Gastrocnemius medialis (tissue), 4 donors: ENCODE measurements around the gene STEAP1B. TPM values are rescaled to one million over a fixed set of nuclear protein-coding genes. Genes with fewer than 3 reads are reported as not detected.

Experiments
- ATAC-seq, 2 donors: fragments of 150-250 bp; one replicate each; pipeline ENCODE4 v1.9.1; 2016
- DNase-seq, 2 donors: peaks; one replicate each; pipeline ENCODE4 v3.0.0-alpha.2; 2019
- H3K27ac ChIP-seq, 4 donors: fragments of 200-600 bp; sonication (generic); 1 replicate in 1 of 4; 2 replicates in 3 of 4; pipeline ENCODE4 v1.5.1; 2016 to 2018; ENCODE audit warnings: mild to moderate bottlenecking in 2 of 4, moderate library complexity in 1 of 4
- H3K27me3 ChIP-seq, 3 donors: fragments of 200-600 bp; sonication (generic) in 2 of 3; 1 replicate in 1 of 3; 2 replicates in 2 of 3; pipeline versions ENCODE4 v1.5.1 to v1.6.0; 2016 to 2019; ENCODE audit warnings: mild to moderate bottlenecking in 1 of 3, moderate library complexity in 1 of 3
- H3K36me3 ChIP-seq, 2 donors: fragments of 200-600 bp; sonication (generic) in 1 of 2; one replicate each; pipeline ENCODE4 v1.5.1; 2017 to 2018
- H3K4me1 ChIP-seq, 2 donors: fragments of 200-600 bp; sonication (generic) in 1 of 2; one replicate each; pipeline ENCODE4 v1.5.1; 2016 to 2017; ENCODE audit warnings: mild to moderate bottlenecking in 2 of 2
- H3K4me3 ChIP-seq, 4 donors: fragments of 200-600 bp; sonication (generic) in 3 of 4; 1 replicate in 1 of 4; 2 replicates in 3 of 4; pipeline ENCODE4 v1.5.1; 2016 to 2019; ENCODE audit warnings: mild to moderate bottlenecking in 2 of 4
- H3K9me3 ChIP-seq, 3 donors: fragments of 200-600 bp; sonication (generic) in 2 of 3; 1 replicate in 1 of 3; 2 replicates in 2 of 3; pipeline ENCODE4 v1.5.1; 2016 to 2019
- CTCF ChIP-seq, 5 experiments: fragments of 450-650 bp in 3 of 5; fragments of 200-600 bp in 2 of 5; sonication (generic) in 2 of 5; IDR thresholded peaks in 4 of 5; conservative IDR thresholded peaks in 1 of 5; 1 replicate in 4 of 5; 2 replicates in 1 of 5; pipeline ENCODE4 v1.5.1; 2016 to 2019; ENCODE audit warnings: antibody characterized with exemption in 5 of 5, mild to moderate bottlenecking in 3 of 5, moderate library complexity in 3 of 5
- POLR2A ChIP-seq, 2 donors: fragments of 450-650 bp; IDR thresholded peaks; one replicate each; pipeline ENCODE4 v1.6.1; 2017; ENCODE audit warnings: antibody characterized with exemption in 2 of 2, mild to moderate bottlenecking in 2 of 2, moderate library complexity in 2 of 2
- in situ Hi-C, 4 donors: fragments of 200-750 bp; cut with MboI; loops; one replicate each; pipeline versions ENCODE4 v1.15.0 to v1.8.0; 2017; ENCODE audit warnings: low sequenced_read_pairs in 4 of 4
- intact Hi-C: fragments of 100-400 bp; cut with DNase I; formaldehyde crosslinking; loops from one replicate; pipeline ENCODE4 v1.15.1; 2023; ENCODE audit warnings: low total_unique reads
- total RNA-seq, 4 donors: library from RNA; depleted of rRNA; stranded (reverse); fragments of >200 nt; gene quantifications; one replicate each; pipeline versions ENCODE4 v1.1.0 to v1.2.3, GENCODE V29; 2016

Gene STEAP1B
- total RNA-seq, 4 donors from 2014 or later: 0.60 to 1.7 (median 0.74) TPM

DNA sequence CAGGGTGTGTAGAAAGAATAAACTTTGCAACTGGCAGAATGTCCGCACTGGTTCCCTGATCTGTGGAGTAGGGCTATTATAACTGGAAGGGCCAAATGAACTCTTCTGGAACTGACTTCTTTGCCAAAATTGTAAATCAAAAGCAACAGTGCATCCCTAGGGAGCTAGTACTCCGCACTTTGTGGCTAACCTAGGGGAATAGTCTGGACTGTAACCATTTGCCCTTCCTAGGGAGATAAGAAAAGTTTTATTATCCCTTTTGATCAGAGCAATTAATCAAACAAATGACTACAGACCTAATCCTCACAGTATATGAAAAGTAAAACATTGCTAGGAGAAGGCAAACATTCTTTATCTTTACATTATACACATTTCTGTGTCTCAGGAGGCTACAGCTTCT lies 45.5 kb upstream of the STEAP1B start:
- TF ChIP-seq POLR2A (IDR thresholded peaks at IDR 0.05) (no peak), CTCF (IDR thresholded peaks at IDR 0.05 in 4 of 5, conservative IDR thresholded peaks at IDR 0.05 in 1 of 5) (no peak)
- in situ Hi-C loops: no loop called here
- no peak overlapping the region for H3K27ac ChIP-seq
- no peaks in the 10 kb centered on the region for H3K4me1 ChIP-seq
- ATAC-seq (no peak), DNase-seq (no peak)
- no peaks in the 10 kb centered on the region for H3K36me3 ChIP-seq
- intact Hi-C loops: no loop called here
- peaks cover 7 to 17% (median 13%) of the 10 kb centered on the region in 3 donors for H3K27me3 ChIP-seq
- no peak overlapping the region for H3K4me3 ChIP-seq
- no peaks in the 10 kb centered on the region for H3K9me3 ChIP-seq

- DNase-seq (no peak), ATAC-seq (no peak)
- Histone ChIP-seq H3K36me3 (no peaks in the 10 kb centered on the region), H3K27me3 (peaks cover 0 to 4% (median 3%) of the 10 kb centered on the region in 3 donors), H3K27ac (no peak overlapping the region), H3K9me3 (no peaks in the 10 kb centered on the region), H3K4me1 (no peaks in the 10 kb centered on the region), H3K4me3 (no peak overlapping the region)
- TF ChIP-seq CTCF (IDR thresholded peaks at IDR 0.05 in 4 of 5, conservative IDR thresholded peaks at IDR 0.05 in 1 of 5) (no peak), POLR2A (IDR thresholded peaks at IDR 0.05) (no peak)
- in situ Hi-C loops (no loop called here), intact Hi-C loops (no loop called here)
Measured at GRCh38 chr7:22544245-22544644, 44.3 kb upstream of the STEAP1B start.

DNA sequence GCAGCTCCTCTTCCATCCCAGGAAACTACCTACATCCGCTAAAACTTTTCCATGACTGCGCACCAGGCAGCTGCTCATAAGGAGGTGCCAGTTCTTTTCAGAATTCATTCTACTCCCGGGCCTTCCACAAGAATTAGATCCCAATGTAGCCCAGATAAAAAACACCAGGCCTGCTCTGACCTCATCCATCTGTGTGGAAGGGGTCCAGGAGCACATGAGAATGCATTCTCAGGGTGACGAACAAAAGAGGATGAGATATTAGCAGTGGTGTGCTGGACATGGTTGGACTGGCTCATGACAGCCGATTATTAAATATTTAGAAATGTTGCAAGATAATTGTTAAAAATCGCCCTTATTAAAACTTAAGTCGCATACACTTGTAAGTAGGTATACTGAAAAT lies 43.2 kb upstream of the STEAP1B start:
- no peak overlapping the region for H3K27ac ChIP-seq
- in situ Hi-C loops: no loop called here
- no peaks in the 10 kb centered on the region for H3K27me3 ChIP-seq
- H3K4me1 ChIP-seq: no peaks in the 10 kb centered on the region
- DNase-seq (no peak), ATAC-seq (no peak)
- H3K9me3 ChIP-seq: no peaks in the 10 kb centered on the region
- H3K4me3 ChIP-seq: no peak overlapping the region
- intact Hi-C loops: no loop called here
- TF ChIP-seq POLR2A (IDR thresholded peaks at IDR 0.05) (no peak), CTCF (IDR thresholded peaks at IDR 0.05 in 4 of 5, conservative IDR thresholded peaks at IDR 0.05 in 1 of 5) (no peak)
- H3K36me3 ChIP-seq: no peaks in the 10 kb centered on the region

- Histone ChIP-seq H3K4me1 (no peaks in the 10 kb centered on the region), H3K4me3 (no peak overlapping the region), H3K36me3 (no peaks in the 10 kb centered on the region), H3K27ac (no peak overlapping the region), H3K27me3 (no peaks in the 10 kb centered on the region), H3K9me3 (no peaks in the 10 kb centered on the region)
- in situ Hi-C loops (no loop called here), intact Hi-C loops (no loop called here)
- TF ChIP-seq CTCF (IDR thresholded peaks at IDR 0.05 in 4 of 5, conservative IDR thresholded peaks at IDR 0.05 in 1 of 5): no peak
- no peak for TF ChIP-seq POLR2A (IDR thresholded peaks at IDR 0.05)
- no peak for ATAC-seq
- DNase-seq: no peak
Measured at GRCh38 chr7:22542669-22543068, 42.7 kb upstream of the STEAP1B start.

- ATAC-seq (no peak), DNase-seq (no peak)
- TF ChIP-seq CTCF (IDR thresholded peaks at IDR 0.05 in 4 of 5, conservative IDR thresholded peaks at IDR 0.05 in 1 of 5) (no peak), POLR2A (IDR thresholded peaks at IDR 0.05) (no peak)
- H3K27ac ChIP-seq: no peak overlapping the region
- H3K36me3 ChIP-seq: no peaks in the 10 kb centered on the region
- no peak overlapping the region for H3K4me3 ChIP-seq
- no peaks in the 10 kb centered on the region for H3K4me1 ChIP-seq
- intact Hi-C loops (no loop called here), in situ Hi-C loops (no loop called here)
- no peaks in the 10 kb centered on the region for H3K27me3 ChIP-seq
- no peaks in the 10 kb centered on the region for H3K9me3 ChIP-seq
Measured at GRCh38 chr7:22542254-22542653, 42.3 kb upstream of the STEAP1B start.
